GM12878 (cell line): Measurements from ENCODE around the gene ABCB8. TPM values are rescaled to one million over a fixed set of nuclear protein-coding genes. Genes with fewer than 3 reads are reported as not detected.

Experiments
- ATAC-seq: fragments of 200-7000 bp; cut with Tn5 transposase; 3 replicates; pipeline ENCODE4 v1.9.1; 2020; ENCODE audit warnings: mild to moderate bottlenecking, moderate library complexity
- BruUV-seq: library from RNA; stranded (reverse); fragments of 400-500 nt; replicated peaks from 2 replicates; lab custom pipeline; 2021; lab: Mats Ljungman, UMichigan
- CTCF ChIA-PET: fragments of 300-600 bp; sonication (Branson Sonifier 250); formaldehyde crosslinking; extraction: SDS; loops from one replicate; lab custom pipeline; 2021; ENCODE audit warnings: inconsistent platforms; lab: Yijun Ruan, JAX
- POLR2A ChIA-PET: fragments of 350-600 bp; formaldehyde crosslinking; extraction: SDS; loops from one replicate; lab custom pipeline; 2021; ENCODE audit warnings: inconsistent platforms; lab: Charles Lee
- RAD21 ChIA-PET: fragments of 300-600 bp; sonication (Branson Sonifier 250); formaldehyde crosslinking; loops from one replicate; lab custom pipeline; 2023; ENCODE audit warnings: antibody characterized with exemption; ENCODE audit not compliant: unreplicated experiment; lab: Charles Lee
- SMC1A ChIA-PET: fragments of 300-600 bp; sonication (Branson Sonifier 250); formaldehyde crosslinking; loops from one replicate; lab custom pipeline; 2023; ENCODE audit not compliant: unreplicated experiment, uncharacterized antibody; lab: Charles Lee
- DNase-seq: peaks from one replicate; pipeline ENCODE4 v3.0.0-alpha.2; 2011; ENCODE audit warnings: low read depth, low spot score
- FAIRE-seq: peaks from 3 replicates; lab custom pipeline; 2011; peaks lifted over from hg19 to GRCh38; lab: Jason Lieb, UNC
- H2AFZ ChIP-seq: 2 replicates; pipeline ENCODE4 v1.6.0; 2011; ENCODE audit warnings: low read depth, low read length, control low read depth; ENCODE audit not compliant: control insufficient read depth
- H3K27ac ChIP-seq: 2 replicates; pipeline ENCODE4 v1.5.1; 2011; ENCODE audit warnings: control low read depth; ENCODE audit not compliant: control insufficient read depth, insufficient read depth
- H3K27me3 ChIP-seq, 2 experiments: replicated peaks in 1 of 2; 2 replicates each; pipeline versions ENCODE4 v1.6.0 to v1.6.1; 2011; ENCODE audit warnings: low read length in 1 of 2; ENCODE audit not compliant: control insufficient read depth in 2 of 2, insufficient read depth in 2 of 2
- H3K36me3 ChIP-seq, 2 experiments: 2 replicates each; pipeline ENCODE4 v1.5.1; 2011; ENCODE audit warnings: low read length in 1 of 2; ENCODE audit not compliant: control insufficient read depth in 2 of 2, insufficient read depth in 2 of 2
- H3K4me1 ChIP-seq: 2 replicates; pipeline ENCODE4 v1.6.1; 2011; ENCODE audit warnings: mild to moderate bottlenecking, low read length, moderate library complexity, mixed read lengths; ENCODE audit not compliant: control insufficient read depth, insufficient read depth
- H3K4me2 ChIP-seq: 2 replicates; pipeline ENCODE4 v1.6.0; 2011; ENCODE audit warnings: control low read depth; ENCODE audit not compliant: control insufficient read depth, insufficient read depth
- H3K4me3 ChIP-seq: fragments of 200-600 bp; sonication (generic); 2 replicates; pipeline ENCODE4 v1.5.1; 2016
- H3K79me2 ChIP-seq: 2 replicates; pipeline ENCODE4 v1.6.0; 2011; ENCODE audit warnings: low read length; ENCODE audit not compliant: control insufficient read depth, insufficient read depth
- H3K9ac ChIP-seq: 2 replicates; pipeline ENCODE4 v1.8.0; 2011; ENCODE audit warnings: low read length, control low read depth, mixed read lengths; ENCODE audit not compliant: control insufficient read depth, insufficient read depth
- H3K9me3 ChIP-seq: replicated peaks from 3 replicates; pipeline ENCODE4 v1.5.1; 2011; ENCODE audit warnings: mild to moderate bottlenecking, low read length; ENCODE audit not compliant: control insufficient read depth, insufficient read depth
- H4K20me1 ChIP-seq: 2 replicates; pipeline ENCODE4 v1.6.0; 2011; ENCODE audit not compliant: control insufficient read depth, insufficient read depth
- WGBS: methylation state at CpG from one replicate; pipeline ENCODE4 v1.1.6; 2016; ENCODE audit warnings: low lambda C conversion rate; ENCODE audit not compliant: insufficient replicate concordance, insufficient coverage; ENCODE audit errors: missing lambda C conversion rate; 5-methylcytosine and 5-hydroxymethylcytosine counted together
- in situ Hi-C: fragments of 300-500 bp; cut with MboI; formaldehyde crosslinking; loops from 9 replicates; pipeline ENCODE4 v1.14.3; 2018; ENCODE audit warnings: mixed read lengths
- intact Hi-C: fragments of 100-400 bp; cut with micrococcal nuclease; formaldehyde crosslinking; loops from one replicate; pipeline ENCODE4 v1.14.2; 2022; ENCODE audit not compliant: unreplicated experiment
- polyA plus RNA-seq, 11 experiments: library from polyadenylated mRNA; depleted of rRNA in 4 of 11; unstranded in 6 of 11; stranded (reverse) in 5 of 11; fragments of >200 nt; fragmentation: Nextera tagmentation in 4 of 11; fragmentation: Illumina TruSeq in 1 of 11; extraction: Ambion mirVana in 4 of 11; extraction: Trizol in 1 of 11; gene quantifications; 1 replicate in 1 of 11; 2 replicates in 10 of 11; pipeline versions ENCODE4 v1.2.1 to v1.2.3, GENCODE V29; 2011 to 2016; ENCODE audit warnings: inconsistent platforms in 2 of 11, missing spikeins in 2 of 11, low read depth in 1 of 11
- total RNA-seq, 4 experiments: library from RNA; depleted of rRNA in 3 of 4; stranded (reverse); fragments of >200 nt in 3 of 4; fragmentation: Illumina TruSeq in 1 of 4; extraction: Trizol in 1 of 4; gene quantifications; 2 replicates each; pipeline versions ENCODE4 v1.2.1 to v1.2.3, GENCODE V29; 2013 to 2021
- TF ChIP-seq, protein P1 (sequence below), 3 experiments: IDR thresholded peaks in 2 of 3; conservative IDR thresholded peaks in 1 of 3; 2 replicates each; pipeline ENCODE4 v1.5.1; 2011; ENCODE audit warnings: low read depth in 3 of 3, low read length in 3 of 3, mild to moderate bottlenecking in 3 of 3, control low read depth in 2 of 3, moderate library complexity in 2 of 3, inconsistent platforms in 1 of 3, mixed read lengths in 1 of 3; ENCODE audit not compliant: control insufficient read depth in 2 of 3, insufficient read depth in 1 of 3; ENCODE audit errors: extremely low read depth in 1 of 3
- TF ChIP-seq, protein P2 (sequence below): IDR thresholded peaks from 2 replicates; pipeline ENCODE4 v1.6.1; 2011; ENCODE audit warnings: low read depth, mild to moderate bottlenecking, low read length, moderate library complexity, borderline replicate concordance; ENCODE audit errors: extremely low read depth

Gene ABCB8
- total and polyA plus RNA-seq, 10 of the 15 experiments (the other 5 are each of a cell fraction or from before 2014, with no cell fraction given), result 0.77 to 34.8 (median 18.9) TPM

DNA sequence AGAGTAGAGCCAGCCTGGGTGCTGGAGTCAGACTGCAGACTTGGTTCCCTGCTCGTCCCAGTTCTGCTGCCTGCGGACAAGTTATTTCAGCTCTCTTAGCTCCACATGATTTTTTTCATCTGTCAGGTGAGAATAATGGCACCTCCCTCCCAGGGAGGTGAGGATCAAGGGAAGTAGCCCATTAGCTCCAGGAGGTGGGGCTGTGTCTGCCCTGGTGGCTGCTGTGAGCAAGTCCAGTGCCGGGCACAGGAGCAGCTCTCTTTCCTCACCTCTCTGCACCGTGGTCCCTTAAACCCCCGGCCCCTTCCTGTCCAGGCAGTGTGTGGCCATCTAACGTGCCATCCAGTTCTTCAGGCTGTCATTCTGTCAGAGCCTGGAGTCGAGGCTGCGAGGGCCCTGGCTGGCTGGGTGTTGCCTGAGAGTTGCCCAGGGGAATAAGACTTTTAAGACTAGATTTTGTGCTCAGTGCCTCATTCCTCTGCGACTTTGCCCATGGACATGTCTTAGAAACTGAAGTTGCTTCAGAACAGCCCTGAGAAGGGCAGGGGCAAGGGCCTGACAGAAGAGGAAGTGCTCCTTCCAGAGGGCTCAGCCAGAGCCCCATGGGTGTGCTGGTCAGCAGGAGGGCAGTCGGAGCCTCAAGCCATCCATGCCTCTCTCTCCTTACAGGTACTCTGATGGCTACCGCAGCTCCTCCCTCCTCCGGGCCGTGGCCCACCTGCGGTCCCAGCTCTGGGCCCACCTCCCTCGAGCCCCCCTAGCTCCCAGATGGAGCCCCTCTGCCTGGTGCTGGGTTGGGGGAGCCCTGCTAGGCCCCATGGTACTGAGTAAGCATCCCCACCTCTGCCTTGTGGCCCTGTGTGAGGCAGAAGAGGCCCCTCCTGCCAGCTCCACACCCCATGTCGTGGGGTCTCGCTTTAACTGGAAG, 5.0 kb downstream of the ABCB8 start:
- 83% methylated on average over 17 of the region's 17 CpGs for WGBS
- no TSS peak for BruUV-seq
- Histone ChIP-seq H3K79me2 (no peaks in the 10 kb centered on the region; the same call in 1 of the 2 replicates), H4K20me1 (no peaks in the 10 kb centered on the region), H3K9ac (no peak overlapping the region), H2AFZ (no peak overlapping the region), H3K27me3 (no peaks in the 10 kb centered on the region), H3K36me3 (peaks cover 0 to 3% of the 10 kb centered on the region in 2 experiments; a peak in 1 of 4 replicates), H3K9me3 (no peaks in the 10 kb centered on the region), H3K4me3 (no peak overlapping the region), H3K4me1 (peaks cover 4% of the 10 kb centered on the region), H3K4me2 (no peak overlapping the region), H3K27ac (no peak overlapping the region)
- ChIA-PET RAD21 (interaction anchor here (1.4 kb wide), 1 partner anchor 55 kb away, joined by 4 read pairs; no protein-coding TSS in a partner anchor), POLR2A (no interaction called here), CTCF (interaction anchor here (2.1 to 2.9 kb wide), 2 partner anchors 50 to 78 kb away, joined by 5 to 15 read pairs; partner anchors contain the start of gene TMUB1), SMC1A (no interaction called here)
- TF ChIP-seq, protein P1, sequence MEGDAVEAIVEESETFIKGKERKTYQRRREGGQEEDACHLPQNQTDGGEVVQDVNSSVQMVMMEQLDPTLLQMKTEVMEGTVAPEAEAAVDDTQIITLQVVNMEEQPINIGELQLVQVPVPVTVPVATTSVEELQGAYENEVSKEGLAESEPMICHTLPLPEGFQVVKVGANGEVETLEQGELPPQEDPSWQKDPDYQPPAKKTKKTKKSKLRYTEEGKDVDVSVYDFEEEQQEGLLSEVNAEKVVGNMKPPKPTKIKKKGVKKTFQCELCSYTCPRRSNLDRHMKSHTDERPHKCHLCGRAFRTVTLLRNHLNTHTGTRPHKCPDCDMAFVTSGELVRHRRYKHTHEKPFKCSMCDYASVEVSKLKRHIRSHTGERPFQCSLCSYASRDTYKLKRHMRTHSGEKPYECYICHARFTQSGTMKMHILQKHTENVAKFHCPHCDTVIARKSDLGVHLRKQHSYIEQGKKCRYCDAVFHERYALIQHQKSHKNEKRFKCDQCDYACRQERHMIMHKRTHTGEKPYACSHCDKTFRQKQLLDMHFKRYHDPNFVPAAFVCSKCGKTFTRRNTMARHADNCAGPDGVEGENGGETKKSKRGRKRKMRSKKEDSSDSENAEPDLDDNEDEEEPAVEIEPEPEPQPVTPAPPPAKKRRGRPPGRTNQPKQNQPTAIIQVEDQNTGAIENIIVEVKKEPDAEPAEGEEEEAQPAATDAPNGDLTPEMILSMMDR (IDR thresholded peaks at IDR 0.05 in 2 of 3, conservative IDR thresholded peaks at IDR 0.05 in 1 of 3; ENCODE audit: control insufficient read depth in 2 of 3, extremely low read depth in 1 of 3, insufficient read depth in 1 of 3, low read depth in 3 of 3, low read length in 3 of 3), result peak in 2 of 3 experiments; percentile 6 to 24; a peak in 2 of 6 replicates
- TF ChIP-seq, protein P2, sequence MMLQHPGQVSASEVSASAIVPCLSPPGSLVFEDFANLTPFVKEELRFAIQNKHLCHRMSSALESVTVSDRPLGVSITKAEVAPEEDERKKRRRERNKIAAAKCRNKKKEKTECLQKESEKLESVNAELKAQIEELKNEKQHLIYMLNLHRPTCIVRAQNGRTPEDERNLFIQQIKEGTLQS, result no peak
- intact Hi-C loops (no loop called here), in situ Hi-C loops (no loop called here)
- ATAC-seq, result no peak
- no peak for DNase-seq
- no peak for FAIRE-seq
